Endothelial cell of umbilical vein (primary cell): ENCODE results near the gene TSPAN18. TPM values are rescaled to one million over a fixed set of nuclear protein-coding genes. Genes with fewer than 3 reads are reported as not detected.

Experiments
- BruUV-seq: library from RNA; stranded (reverse); fragments of 400-500 nt; replicated peaks from 2 replicates; lab custom pipeline; 2021; lab: Mats Ljungman, UMichigan
- CTCF ChIA-PET: fragments of 300-600, 350-600 bp; sonication (Branson Sonifier 250); formaldehyde crosslinking; loops from one replicate; lab custom pipeline; 2021; ENCODE audit warnings: antibody characterized with exemption, inconsistent platforms; lab: Charles Lee
- POLR2A ChIA-PET: fragments of 300-600, 350-600 bp; sonication (Branson Sonifier 250); formaldehyde crosslinking; loops from one replicate; lab custom pipeline; 2021; ENCODE audit warnings: antibody characterized with exemption, inconsistent platforms; lab: Charles Lee
- DNase-seq: peaks from one replicate; pipeline ENCODE4 v3.0.0-alpha.2; 2011; ENCODE audit warnings: low read depth, low spot score
- FAIRE-seq: peaks from 2 replicates; lab custom pipeline; 2011; peaks lifted over from hg19 to GRCh38; lab: Jason Lieb, UNC
- H2AFZ ChIP-seq: 2 replicates; pipeline ENCODE4 v1.6.0; 2012; ENCODE audit warnings: low read depth, low read length, control low read depth, inconsistent platforms
- H3K27ac ChIP-seq: 2 replicates; pipeline ENCODE4 v1.5.1; 2011; ENCODE audit warnings: low read depth, mild to moderate bottlenecking, control low read depth, low read length, moderate library complexity; ENCODE audit not compliant: insufficient read depth
- H3K27me3 ChIP-seq, 2 experiments: 2 replicates each; pipeline versions ENCODE4 v1.6.0 to v1.6.1; 2011; ENCODE audit warnings: low read length in 2 of 2, mixed read lengths in 1 of 2; ENCODE audit not compliant: control insufficient read depth in 2 of 2, insufficient read depth in 2 of 2
- H3K36me3 ChIP-seq, 2 experiments: 2 replicates in 1 of 2; 3 replicates in 1 of 2; pipeline ENCODE4 v1.5.1; 2011; ENCODE audit warnings: low read length in 2 of 2, mild to moderate bottlenecking in 1 of 2, moderate library complexity in 1 of 2; ENCODE audit not compliant: control insufficient read depth in 2 of 2, insufficient read depth in 2 of 2; ENCODE audit errors: extremely low read depth in 1 of 2
- H3K4me1 ChIP-seq: 3 replicates; pipeline ENCODE4 v1.5.1; 2011; ENCODE audit warnings: mild to moderate bottlenecking, low read length; ENCODE audit not compliant: control insufficient read depth, insufficient read depth; ENCODE audit errors: extremely low read depth
- H3K4me2 ChIP-seq: 2 replicates; pipeline ENCODE4 v1.6.1; 2011; ENCODE audit warnings: low read length, control low read depth, mixed read lengths; ENCODE audit not compliant: insufficient read depth
- H3K4me3 ChIP-seq, 3 experiments: fragments of 200-600 bp in 1 of 3; sonication (generic), shearing (Covaris generic) in 1 of 3; replicated peaks in 1 of 3; 2 replicates each; pipeline ENCODE4 v1.5.1; 2011 to 2016; ENCODE audit warnings: control low read depth in 3 of 3, low read length in 3 of 3, mild to moderate bottlenecking in 2 of 3, inconsistent platforms in 1 of 3, low read depth in 1 of 3, moderate library complexity in 1 of 3; ENCODE audit not compliant: insufficient read depth in 1 of 3
- H3K79me2 ChIP-seq: 2 replicates; pipeline ENCODE4 v1.6.0; 2012; ENCODE audit warnings: low read length, inconsistent platforms; ENCODE audit not compliant: control insufficient read depth, insufficient read depth
- H3K9ac ChIP-seq: replicated peaks from 2 replicates; pipeline ENCODE3; 2011; ENCODE audit warnings: low read length, control low read depth; ENCODE audit not compliant: insufficient read depth; ENCODE audit errors: extremely low read depth
- H3K9me1 ChIP-seq: replicated peaks from 3 replicates; pipeline ENCODE4 v1.6.0; 2011; ENCODE audit warnings: mild to moderate bottlenecking, low read length; ENCODE audit not compliant: control insufficient read depth, insufficient read depth; ENCODE audit errors: extremely low read depth
- H3K9me3 ChIP-seq: replicated peaks from 2 replicates; pipeline ENCODE4 v1.5.1; 2012; ENCODE audit warnings: low read length, inconsistent platforms; ENCODE audit not compliant: control insufficient read depth, insufficient read depth
- H4K20me1 ChIP-seq: replicated peaks from 2 replicates; pipeline ENCODE3; 2011; ENCODE audit warnings: mild to moderate bottlenecking, low read length; ENCODE audit not compliant: control insufficient read depth, insufficient read depth; ENCODE audit errors: extremely low read depth
- EZH2 ChIP-seq: IDR thresholded peaks from 2 replicates; pipeline ENCODE4 v1.6.1; 2012; ENCODE audit warnings: borderline replicate concordance, low read depth, mild to moderate bottlenecking, moderate library complexity, low read length, inconsistent platforms; ENCODE audit not compliant: severe bottlenecking
- FOS ChIP-seq: IDR thresholded peaks from 2 replicates; pipeline ENCODE4 v1.6.1; 2011; ENCODE audit warnings: mild to moderate bottlenecking, low read length, moderate library complexity, borderline replicate concordance; ENCODE audit not compliant: insufficient read depth
- GATA2 ChIP-seq: IDR thresholded peaks from 2 replicates; pipeline ENCODE4 v1.7.0; 2011; ENCODE audit warnings: low read depth, mild to moderate bottlenecking, moderate library complexity, mixed read lengths, low read length; ENCODE audit not compliant: insufficient read length, insufficient read depth
- JUN ChIP-seq: IDR thresholded peaks from 2 replicates; pipeline ENCODE4 v1.6.1; 2011; ENCODE audit warnings: borderline replicate concordance, low read depth; ENCODE audit not compliant: insufficient read length, insufficient read depth
- MYC ChIP-seq: IDR thresholded peaks from one replicate; pipeline ENCODE4 v1.6.1; 2011; ENCODE audit warnings: mild to moderate bottlenecking, low read depth, low read length
- POLR2A ChIP-seq: IDR thresholded peaks from 2 replicates; pipeline ENCODE4 v1.6.1; 2012; ENCODE audit warnings: low read depth, mild to moderate bottlenecking, control low read depth, low read length
- POLR2AphosphoS5 ChIP-seq: IDR thresholded peaks from 2 replicates; pipeline ENCODE4 v1.6.1; 2012; ENCODE audit warnings: low read depth, mild to moderate bottlenecking, control low read depth, low read length, moderate library complexity; ENCODE audit not compliant: insufficient read depth
- dilution Hi-C: fragments of 300-500 bp; cut with MboI; formaldehyde crosslinking; loops from one replicate; pipeline ENCODE4 v1.15.0; 2019; ENCODE audit warnings: low sequenced_read_pairs; ENCODE audit not compliant: extremely low pct_ligation_motif_present
- intact Hi-C: fragments of 100-400 bp; cut with micrococcal nuclease; formaldehyde crosslinking; loops from one replicate; pipeline ENCODE4 v1.10.0; 2022
- polyA plus RNA-seq, 4 experiments: library from polyadenylated mRNA; depleted of rRNA in 3 of 4; stranded (reverse) in 3 of 4; unstranded in 1 of 4; fragments of >200 nt; gene quantifications; 2 replicates each; pipeline versions ENCODE4 v1.2.1 to v1.2.3, GENCODE V29; 2011 to 2012; ENCODE audit warnings: missing spikeins in 1 of 4
- total RNA-seq: library from RNA; stranded (reverse); gene quantifications from 2 replicates; pipeline ENCODE4 v1.2.3, GENCODE V29; 2021
- TF ChIP-seq, protein P1 (sequence below): IDR thresholded peaks from 2 replicates; pipeline ENCODE4 v1.6.1; 2011; ENCODE audit not compliant: insufficient read depth, insufficient read length
- TF ChIP-seq, protein P2 (sequence below), 2 donors: IDR thresholded peaks; 1 replicate in 1 of 2; 2 replicates in 1 of 2; pipeline ENCODE4 v1.5.1; 2011; ENCODE audit warnings: low read length in 2 of 2, mild to moderate bottlenecking in 2 of 2, moderate library complexity in 2 of 2, control low read depth in 1 of 2, inconsistent platforms in 1 of 2, low read depth in 1 of 2; ENCODE audit not compliant: insufficient read depth in 1 of 2; ENCODE audit errors: extremely low read depth in 1 of 2

Gene TSPAN18
- total and polyA plus RNA-seq, 2 donors (not counting 3 experiments of a cell fraction or from before 2014, with no cell fraction given), result 32.2 to 118 TPM

DNA sequence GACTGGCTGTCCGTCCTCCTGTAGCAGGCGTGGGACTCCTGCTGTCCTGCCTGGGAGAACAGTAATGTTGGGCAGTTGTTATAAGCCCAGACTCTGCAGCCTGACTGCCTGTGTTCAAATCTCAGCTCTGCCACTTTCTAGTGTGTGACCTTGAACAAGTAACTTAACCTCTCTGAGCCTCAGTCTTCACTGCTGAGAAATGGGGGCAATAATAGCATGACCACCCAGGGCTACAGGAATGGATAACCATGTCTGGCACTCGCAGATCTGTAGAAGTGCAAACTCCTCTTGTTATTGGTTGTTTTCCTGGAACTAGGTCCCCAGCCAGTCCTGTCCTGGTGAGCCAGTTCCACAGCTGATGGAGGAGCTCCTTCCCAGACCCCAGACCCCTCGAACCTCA lies 154.2 kb downstream of the TSPAN18 start:
- H3K36me3 ChIP-seq, result peaks cover 0 to 6% of the 10 kb centered on the region in 2 experiments
- ChIA-PET POLR2A (no interaction called here), CTCF (no interaction called here)
- no peaks in the 10 kb centered on the region for H3K27me3 ChIP-seq
- no peak for FAIRE-seq
- no peak for TF ChIP-seq GATA2
- TF ChIP-seq EZH2, result no peak
- no peak for TF ChIP-seq POLR2AphosphoS5
- TF ChIP-seq, protein P1, sequence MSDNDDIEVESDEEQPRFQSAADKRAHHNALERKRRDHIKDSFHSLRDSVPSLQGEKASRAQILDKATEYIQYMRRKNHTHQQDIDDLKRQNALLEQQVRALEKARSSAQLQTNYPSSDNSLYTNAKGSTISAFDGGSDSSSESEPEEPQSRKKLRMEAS, result no peak
- TF ChIP-seq, protein P2, sequence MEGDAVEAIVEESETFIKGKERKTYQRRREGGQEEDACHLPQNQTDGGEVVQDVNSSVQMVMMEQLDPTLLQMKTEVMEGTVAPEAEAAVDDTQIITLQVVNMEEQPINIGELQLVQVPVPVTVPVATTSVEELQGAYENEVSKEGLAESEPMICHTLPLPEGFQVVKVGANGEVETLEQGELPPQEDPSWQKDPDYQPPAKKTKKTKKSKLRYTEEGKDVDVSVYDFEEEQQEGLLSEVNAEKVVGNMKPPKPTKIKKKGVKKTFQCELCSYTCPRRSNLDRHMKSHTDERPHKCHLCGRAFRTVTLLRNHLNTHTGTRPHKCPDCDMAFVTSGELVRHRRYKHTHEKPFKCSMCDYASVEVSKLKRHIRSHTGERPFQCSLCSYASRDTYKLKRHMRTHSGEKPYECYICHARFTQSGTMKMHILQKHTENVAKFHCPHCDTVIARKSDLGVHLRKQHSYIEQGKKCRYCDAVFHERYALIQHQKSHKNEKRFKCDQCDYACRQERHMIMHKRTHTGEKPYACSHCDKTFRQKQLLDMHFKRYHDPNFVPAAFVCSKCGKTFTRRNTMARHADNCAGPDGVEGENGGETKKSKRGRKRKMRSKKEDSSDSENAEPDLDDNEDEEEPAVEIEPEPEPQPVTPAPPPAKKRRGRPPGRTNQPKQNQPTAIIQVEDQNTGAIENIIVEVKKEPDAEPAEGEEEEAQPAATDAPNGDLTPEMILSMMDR (IDR thresholded peaks at IDR 0.05; ENCODE audit: extremely low read depth in 1 of 2, insufficient read depth in 1 of 2, low read depth in 1 of 2, low read length in 2 of 2), result no peak
- no peak for TF ChIP-seq POLR2A
- no peak for TF ChIP-seq MYC
- no peak for TF ChIP-seq FOS
- no peak for TF ChIP-seq JUN
- H3K9me3 ChIP-seq, result no peaks in the 10 kb centered on the region
- no peak overlapping the region for H3K9ac ChIP-seq
- H3K79me2 ChIP-seq, result no peaks in the 10 kb centered on the region
- no peaks in the 10 kb centered on the region for H3K9me1 ChIP-seq
- intact Hi-C loops, result no loop called here
- no peak overlapping the region for H2AFZ ChIP-seq
- DNase-seq, result no peak
- no TSS peak for BruUV-seq
- H4K20me1 ChIP-seq, result no peaks in the 10 kb centered on the region
- H3K4me3 ChIP-seq, result no peak overlapping the region
- H3K27ac ChIP-seq, result no peak overlapping the region
- H3K4me2 ChIP-seq, result no peak overlapping the region
- dilution Hi-C loops, result no loop called here
- H3K4me1 ChIP-seq, result peaks cover 9% of the 10 kb centered on the region
